ENCODE results near the gene MAGEF1.
A peak's percentile ranks its signal among the peaks of the same experiment; 100 is the strongest.

The MAGEF1 gene, protein sequence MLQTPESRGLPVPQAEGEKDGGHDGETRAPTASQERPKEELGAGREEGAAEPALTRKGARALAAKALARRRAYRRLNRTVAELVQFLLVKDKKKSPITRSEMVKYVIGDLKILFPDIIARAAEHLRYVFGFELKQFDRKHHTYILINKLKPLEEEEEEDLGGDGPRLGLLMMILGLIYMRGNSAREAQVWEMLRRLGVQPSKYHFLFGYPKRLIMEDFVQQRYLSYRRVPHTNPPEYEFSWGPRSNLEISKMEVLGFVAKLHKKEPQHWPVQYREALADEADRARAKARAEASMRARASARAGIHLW

DNA sequence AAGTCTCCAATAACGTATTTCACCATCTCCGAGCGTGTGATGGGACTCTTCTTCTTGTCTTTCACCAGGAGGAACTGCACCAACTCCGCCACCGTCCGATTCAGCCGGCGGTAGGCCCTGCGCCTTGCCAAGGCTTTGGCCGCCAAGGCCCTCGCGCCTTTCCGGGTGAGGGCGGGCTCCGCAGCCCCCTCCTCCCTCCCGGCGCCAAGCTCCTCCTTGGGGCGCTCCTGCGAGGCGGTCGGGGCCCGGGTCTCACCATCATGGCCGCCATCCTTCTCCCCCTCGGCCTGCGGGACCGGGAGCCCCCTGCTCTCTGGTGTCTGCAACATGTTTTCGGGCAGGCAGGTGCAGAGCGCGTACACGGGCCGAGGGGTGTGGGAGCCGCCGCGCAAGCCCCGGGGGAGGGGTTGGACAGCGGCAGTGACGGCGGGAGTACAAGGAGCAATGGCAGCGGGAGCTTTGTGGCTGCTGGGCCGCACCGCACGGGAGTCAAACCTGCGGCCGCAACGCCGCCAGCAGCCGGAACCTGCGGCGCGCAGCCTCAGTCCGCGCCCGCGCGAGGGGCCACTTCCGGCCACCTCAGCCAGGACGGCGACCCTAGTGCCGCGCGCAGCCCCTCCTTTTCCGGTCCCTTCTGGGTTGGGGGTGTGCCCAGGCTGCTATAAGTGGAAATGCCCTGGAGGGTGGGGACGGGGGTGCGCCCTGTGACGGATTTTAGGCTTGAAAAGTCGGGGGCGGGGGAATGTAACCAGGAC lies at the start of gene MAGEF1:
TSS of gene MAGEF1 (minus strand) at position 572 of the 755 bp plus-strand sequence. CDS start at position 329, 243 bp downstream.
- peak within 1 kb of the TSS; percentile 61 to 87 (median 72) for H3K4me3 ChIP-seq
- peak within 1 kb of the TSS; percentile 60 to 97 (median 90) for H3K27ac ChIP-seq

DNA sequence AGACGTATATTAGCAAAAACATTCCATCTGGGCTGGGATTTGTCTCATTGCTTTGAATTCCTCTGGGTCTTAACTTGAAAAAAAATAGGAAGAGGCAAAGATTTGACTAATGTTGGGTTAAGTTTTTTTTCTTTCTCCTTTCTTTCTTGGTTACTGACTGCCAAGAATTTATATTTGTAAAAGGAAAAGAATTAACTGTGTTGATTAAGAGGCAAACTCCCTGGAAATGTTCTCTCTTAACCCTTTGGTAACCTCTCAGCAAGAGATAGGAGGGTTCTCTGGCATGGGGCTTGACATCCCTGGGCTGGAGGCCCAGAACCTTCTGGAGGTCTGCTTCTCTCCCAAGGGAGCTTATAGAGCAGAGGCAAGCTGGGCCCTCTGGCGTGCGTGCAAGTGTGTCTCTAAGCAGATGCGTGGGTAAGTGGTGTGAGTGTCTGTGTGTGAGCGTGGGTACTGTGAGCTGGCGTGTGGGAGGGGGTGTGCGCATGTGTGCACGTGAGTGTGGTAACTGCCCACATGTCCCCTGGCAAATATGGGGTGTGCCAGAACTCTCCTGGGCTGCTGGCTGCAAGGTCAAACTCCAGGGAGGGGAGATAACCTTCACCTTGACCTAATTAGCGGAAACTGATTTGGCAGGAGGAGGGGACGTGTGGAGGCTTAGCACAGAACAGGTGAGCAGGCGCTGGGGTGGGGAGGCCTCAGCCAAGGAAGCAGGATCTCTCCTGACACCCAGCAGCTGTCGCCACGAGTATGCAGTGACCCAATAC lies 49.4 kb upstream of the MAGEF1 start:
- no peak overlapping the region for H3K27ac ChIP-seq
- no peak overlapping the region for H3K4me3 ChIP-seq

DNA sequence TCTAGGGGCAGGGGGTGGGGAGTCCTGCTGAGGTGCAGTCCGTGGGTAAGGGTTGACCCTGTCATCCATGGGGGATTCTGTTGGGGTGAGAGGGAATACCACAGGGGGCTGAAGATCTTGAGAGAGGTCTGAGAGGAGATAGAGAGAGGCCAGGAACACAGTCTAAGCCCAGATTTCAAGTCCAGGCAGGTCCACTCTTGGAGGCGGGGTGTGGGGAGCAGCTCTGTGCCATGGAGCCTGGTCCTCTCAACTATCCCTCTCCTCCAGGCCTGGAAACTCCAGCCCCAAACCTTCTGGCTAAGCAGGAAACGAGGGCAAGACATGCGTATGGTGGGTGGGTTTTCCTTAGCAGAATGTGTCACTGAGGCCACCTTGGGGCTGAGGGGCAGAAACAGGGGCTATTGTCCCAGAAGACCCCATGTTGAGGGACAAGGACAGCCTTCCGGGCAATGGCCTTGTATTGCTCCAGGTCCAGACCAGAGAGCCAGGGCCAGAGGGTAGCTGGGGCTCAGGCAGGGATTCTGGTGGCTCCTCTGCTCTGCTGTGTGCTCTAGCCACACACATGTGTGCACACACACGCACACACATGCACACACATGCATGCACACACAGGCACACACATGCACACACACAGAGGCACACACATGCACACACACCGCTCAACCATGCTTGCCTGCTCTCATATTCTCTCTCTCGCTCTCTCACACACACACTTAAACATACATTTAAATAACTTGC lies 48.6 kb upstream of the MAGEF1 start:
- H3K27ac ChIP-seq = peak overlapping the region in 2 of 21 experiments; percentile 8 to 48
- no peak overlapping the region for H3K4me3 ChIP-seq

DNA sequence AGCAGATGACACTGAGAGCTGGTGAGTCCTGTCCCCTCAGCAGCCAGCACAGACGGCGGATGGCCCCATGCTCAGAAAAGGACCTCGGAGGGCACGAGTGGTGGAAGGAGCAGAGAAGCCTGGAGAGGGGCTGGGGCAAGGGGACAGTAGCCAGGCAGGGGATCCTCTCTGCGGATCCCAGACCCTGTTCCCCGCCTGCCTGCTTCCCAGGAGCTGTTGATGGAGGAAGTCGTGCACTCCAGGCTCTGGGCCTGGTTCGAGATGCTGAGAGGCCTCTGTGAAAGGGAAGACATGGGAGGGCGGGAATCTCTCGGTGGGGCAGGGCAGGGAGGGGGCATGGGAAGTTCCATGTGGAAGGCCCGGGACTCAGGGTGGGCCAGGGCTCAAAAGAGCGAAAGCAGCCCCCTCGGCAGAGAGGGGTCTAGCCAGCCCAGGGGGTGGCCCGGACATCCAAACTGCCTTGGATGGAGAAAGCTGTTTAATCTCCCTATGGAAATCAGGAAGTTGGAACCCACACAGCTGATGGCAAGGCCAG lies 47.9 kb upstream of the MAGEF1 start:
- H3K4me3 ChIP-seq = no peak overlapping the region
- peak overlapping the region in 1 of 21 experiments; percentile 8 for H3K27ac ChIP-seq

DNA sequence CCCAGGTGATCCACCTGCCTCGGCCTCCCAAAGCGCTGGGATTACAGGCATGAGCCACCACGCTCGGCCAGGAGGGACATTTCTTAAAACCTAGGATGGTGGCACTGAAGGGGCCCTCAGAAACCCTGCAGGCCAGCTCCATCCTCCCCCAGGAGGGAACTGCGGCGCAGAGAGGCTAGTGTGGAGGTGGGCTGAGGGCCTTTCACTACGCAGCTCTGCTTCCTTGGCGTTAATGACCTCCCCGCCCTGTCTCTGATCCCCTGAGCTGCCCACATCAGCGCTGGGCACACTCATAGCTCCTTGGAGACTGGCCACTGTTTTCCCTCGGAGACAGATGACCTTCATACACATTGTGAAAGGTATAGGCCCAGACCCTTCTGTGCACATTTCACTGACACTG lies 46.2 kb upstream of the MAGEF1 start:
- peak overlapping the region in 6 of 21 experiments; percentile 1 to 84 (median 68) for H3K27ac ChIP-seq
- no peak overlapping the region for H3K4me3 ChIP-seq

DNA sequence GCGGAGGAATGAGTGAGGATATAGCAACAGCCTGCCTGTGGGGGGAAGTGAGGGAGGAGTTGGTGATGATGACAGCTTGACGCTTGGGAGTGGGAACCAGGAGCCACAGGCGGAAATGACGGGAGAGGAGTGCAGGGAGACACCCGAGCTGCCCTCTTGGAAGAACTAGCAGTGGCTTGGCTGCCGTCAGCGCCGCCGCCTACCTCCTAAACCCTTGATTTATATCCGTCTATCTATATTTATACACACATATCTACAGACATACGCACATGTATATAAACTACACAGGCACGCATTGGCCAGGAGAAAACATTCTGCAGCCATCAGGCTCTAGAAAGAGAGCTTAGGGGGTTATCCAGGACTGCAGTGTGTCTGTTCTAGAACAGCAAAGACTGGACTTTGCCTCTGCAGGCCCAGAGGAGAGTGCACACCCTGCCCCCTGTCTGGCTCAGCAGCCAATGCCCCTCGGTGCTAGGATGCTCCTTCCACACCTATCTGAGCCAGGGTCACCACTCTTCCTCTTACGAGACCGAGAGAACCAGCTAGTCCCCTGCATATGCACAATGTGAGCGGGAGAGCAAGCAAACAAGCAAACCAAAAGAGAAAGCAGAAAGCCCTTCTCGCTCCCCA lies 45.3 kb upstream of the MAGEF1 start:
- H3K27ac ChIP-seq = peak overlapping the region in 15 of 21 experiments; percentile 8 to 84 (median 64)

DNA sequence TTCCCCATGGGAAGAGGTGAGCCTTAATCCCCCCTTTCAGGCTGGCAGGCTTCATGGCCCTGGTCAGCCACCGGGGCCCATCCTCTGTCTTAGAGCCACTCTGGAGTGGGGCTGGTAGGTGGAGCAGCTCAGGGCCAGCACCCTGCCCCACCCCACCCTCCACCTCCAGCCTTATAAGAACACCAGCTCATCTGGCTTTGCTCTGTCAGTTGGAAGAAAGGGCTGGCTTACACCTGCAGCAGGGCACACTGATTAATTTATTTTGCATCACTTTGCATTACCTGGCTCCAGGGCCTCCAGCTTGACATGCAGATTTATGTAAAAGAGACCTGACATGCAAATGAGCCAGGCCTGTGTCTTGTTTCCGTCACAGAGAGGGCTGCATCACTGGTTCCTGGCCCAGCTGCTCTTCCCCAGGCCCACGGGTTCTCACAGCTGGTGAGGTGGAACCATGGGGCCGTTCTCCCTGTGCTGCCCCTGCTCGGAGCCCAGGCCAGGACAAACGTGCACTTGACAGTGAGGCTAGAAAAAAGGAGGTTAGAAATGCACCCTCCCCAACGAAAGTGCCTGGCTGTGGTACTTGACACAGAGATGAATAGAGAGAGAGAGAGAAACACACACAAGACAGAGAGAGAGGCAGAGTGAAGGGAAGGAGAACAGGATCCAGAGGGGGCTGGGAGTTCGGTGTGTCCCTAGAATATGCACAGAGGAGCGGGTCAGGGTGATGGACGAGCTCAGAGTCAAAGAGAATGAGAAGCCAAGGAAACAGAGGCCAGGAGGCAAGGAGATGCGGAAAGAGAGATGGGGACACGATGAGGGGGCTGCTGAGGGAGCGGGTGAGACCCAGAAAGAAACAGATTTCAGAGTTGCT lies 44.5 kb upstream of the MAGEF1 start:
- Histone ChIP-seq H3K4me3 (no peak overlapping the region), H3K27ac (peak overlapping the region in 15 of 21 experiments; percentile 22 to 84 (median 64))

More for the DNA sequence above, 45.3 kb upstream of the MAGEF1 start:
- H3K4me3 ChIP-seq = no peak overlapping the region

DNA sequence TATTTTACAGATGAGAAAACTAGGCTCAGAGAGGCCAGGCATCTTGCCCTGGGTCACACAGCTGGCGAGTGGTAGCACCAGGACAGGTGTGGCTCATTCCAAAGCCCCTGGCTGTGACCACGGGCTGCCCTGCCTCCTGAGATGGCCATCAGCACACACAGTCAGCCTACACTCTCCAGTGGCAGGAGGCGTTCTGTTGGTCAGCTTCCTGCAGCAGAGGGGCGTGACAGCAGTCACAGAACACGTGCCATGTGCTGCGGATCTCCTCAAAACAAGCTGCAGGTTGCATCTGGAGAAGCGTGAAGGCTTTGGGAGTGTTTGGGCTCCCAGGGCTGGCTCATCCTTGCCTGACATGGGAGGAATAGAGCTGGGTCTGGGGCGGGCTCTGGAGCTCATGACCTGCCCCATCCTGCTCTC lies 43.5 kb upstream of the MAGEF1 start:
- H3K4me3 ChIP-seq = no peak overlapping the region
- peak overlapping the region in 5 of 21 experiments; percentile 57 to 84 (median 75) for H3K27ac ChIP-seq

DNA sequence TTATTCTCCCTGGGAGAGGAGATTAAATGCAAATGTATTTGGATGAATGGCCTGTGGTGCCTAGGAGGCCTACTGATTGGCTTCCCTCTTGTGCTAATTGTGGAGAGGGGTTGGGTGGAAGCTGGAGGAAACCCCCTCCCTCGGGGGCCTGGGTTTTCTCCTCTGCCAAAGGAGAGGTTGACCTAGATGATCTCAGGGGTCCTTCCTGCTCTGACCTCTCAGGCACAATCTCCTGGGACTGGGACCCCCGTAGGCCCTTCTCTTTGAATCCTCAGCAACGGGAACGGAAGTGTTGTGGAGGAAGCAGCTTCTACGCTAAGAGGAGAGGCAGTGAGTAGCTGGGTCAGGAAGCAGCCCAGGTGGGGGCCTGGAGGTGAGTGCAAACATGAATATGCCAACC lies 40.5 kb upstream of the MAGEF1 start:
- Histone ChIP-seq H3K4me3 (no peak overlapping the region), H3K27ac (no peak overlapping the region)

DNA sequence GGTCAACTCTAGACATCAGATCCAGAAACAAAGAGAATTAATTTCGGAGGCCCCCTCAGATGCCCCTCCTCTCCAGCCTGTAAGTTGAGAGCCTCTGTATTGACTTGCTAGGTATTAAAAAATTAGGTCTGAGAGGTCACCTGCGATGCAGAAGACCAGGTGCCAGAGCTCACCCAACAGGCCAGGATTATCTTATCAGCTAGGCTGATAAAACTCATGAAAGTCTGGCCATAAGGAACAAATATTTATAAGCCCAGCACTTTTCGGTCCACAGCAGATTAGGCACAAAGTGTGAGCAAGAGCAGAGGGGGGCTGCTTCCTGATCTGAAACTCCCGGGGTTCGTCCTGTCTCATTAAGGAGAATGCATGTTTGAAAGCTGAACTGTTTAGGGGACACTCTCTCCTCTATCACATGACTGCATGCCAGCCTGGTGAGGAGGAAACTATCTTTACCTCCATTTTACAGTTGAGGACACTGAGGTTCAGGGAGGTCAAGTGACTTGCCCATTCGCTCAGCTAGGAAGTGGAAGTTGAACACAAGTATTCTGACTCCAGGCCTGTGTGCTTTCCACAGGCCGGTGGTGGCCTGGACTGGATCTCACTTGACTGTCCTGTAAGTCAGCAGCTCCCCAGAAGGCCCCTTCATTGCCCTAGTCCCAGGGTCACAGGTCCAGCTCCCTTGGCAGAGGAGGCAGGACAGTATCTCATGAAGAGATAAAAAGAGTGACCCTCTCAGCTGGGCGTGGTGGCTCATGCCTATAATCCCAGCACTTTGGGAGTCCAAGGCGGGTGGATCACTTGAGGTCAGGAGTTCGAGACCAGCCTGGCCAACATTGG lies 39.6 kb upstream of the MAGEF1 start:
- H3K27ac ChIP-seq = no peak overlapping the region
- H3K4me3 ChIP-seq = no peak overlapping the region

DNA sequence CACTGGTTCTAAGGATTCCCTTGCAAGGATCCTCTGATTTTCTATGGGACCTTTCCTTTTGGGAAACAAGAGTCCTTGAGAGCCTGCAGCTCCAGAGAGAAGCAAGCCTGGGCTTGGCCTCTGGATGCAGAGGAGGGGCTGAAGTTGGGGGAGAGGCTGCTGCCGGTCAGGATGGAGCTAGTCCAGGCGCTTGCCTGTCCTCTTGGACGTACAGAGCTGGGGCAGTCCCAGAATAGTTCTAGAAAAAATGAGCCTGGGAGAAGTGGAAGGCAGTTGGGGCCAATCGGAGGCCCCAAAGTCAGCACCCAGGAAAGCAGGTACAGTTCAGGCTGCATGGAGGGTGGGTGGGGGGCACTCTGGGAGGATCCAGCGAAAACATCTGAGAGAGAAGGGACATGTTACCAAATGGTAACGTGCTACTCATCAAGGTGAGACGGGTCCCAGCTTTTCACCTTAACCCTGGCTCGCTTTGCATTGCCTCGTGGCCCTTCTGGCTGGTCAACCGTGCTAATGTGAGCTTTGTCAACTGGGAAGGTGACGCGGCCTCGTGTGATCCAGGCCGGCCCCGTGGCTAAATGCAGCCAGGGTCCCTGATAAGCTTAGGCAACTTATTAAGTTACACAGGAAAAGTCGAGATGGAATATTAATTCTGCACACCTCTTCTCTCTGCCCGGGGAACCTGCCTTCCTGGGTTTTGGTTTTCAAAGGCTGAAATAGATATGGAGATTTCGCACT lies 38.7 kb upstream of the MAGEF1 start:
- Histone ChIP-seq H3K4me3 (no peak overlapping the region), H3K27ac (no peak overlapping the region)

DNA sequence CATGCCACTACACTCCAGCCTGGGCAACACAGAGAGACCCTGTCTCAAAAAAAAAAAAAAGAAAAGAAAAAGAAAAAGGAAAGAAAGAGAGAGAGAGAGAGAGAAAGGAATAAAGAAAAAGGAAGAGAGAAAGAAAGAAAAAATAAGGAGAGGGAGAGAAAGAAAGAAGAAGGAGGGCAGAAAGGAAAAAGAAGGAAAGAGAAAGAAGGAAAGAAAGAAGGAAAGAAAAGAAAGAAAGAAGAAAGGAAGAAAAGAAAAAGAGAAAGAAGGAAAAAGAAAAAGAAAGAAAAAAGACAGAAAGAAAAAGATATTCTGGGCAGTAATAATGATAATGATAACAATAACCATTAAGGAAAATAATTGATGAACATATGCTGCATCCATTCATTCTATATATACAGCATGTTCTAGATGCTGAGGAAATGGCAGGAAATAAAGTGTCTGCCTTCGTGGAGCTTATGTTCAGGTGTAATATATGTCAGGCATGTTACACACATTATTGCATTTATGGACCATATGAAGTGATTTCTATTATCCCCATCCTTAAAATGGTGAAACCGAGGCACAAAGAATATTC lies 37.4 kb upstream of the MAGEF1 start:
- Histone ChIP-seq H3K27ac (peak overlapping the region in 2 of 21 experiments; percentile 72 to 80), H3K4me3 (no peak overlapping the region)

DNA sequence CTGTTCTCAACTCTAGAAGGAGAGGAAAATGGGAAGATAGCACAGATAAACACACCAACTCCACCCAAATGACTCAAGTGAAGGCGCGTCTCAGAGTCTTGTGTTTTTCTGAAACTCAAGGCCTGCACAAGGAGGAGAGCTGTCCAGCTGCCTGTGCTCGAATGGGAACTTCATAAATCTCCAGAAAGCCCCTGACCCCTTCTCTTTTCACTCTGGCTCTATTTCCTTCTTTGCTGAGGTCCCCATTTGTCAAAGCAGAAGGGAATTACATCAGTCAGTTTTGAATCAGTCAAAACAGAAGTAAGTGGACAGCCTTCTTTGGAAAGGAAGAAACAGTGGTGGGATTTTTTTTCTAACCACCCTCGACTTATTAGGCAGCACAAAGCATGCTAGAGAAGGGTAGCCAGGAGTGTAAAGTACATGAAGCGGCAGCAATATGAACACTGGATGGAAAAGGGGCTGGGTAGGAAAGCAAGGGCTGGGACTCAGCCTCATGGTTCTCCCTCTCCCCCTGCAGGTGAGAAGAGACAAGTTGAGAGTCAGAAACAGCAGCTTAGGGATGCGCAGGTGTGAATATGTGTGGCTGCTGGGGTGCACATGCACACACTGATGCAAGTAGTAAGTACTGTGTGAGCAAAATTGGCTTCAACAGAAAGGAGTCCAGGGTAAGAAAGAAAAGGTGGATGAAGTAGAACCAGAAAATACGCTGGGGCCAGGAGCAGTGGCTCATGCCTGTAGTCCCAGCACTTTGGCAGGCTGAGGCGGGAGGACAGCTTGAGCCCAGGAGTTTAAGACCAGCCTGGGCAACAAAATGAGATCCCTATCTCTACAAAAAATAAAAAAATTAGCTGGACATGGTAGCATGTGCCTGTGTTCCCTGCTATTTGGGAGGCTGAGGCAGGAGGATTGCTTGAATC lies 36.6 kb upstream of the MAGEF1 start:
- H3K27ac ChIP-seq = peak overlapping the region in 18 of 21 experiments; percentile 4 to 80 (median 56)

DNA sequence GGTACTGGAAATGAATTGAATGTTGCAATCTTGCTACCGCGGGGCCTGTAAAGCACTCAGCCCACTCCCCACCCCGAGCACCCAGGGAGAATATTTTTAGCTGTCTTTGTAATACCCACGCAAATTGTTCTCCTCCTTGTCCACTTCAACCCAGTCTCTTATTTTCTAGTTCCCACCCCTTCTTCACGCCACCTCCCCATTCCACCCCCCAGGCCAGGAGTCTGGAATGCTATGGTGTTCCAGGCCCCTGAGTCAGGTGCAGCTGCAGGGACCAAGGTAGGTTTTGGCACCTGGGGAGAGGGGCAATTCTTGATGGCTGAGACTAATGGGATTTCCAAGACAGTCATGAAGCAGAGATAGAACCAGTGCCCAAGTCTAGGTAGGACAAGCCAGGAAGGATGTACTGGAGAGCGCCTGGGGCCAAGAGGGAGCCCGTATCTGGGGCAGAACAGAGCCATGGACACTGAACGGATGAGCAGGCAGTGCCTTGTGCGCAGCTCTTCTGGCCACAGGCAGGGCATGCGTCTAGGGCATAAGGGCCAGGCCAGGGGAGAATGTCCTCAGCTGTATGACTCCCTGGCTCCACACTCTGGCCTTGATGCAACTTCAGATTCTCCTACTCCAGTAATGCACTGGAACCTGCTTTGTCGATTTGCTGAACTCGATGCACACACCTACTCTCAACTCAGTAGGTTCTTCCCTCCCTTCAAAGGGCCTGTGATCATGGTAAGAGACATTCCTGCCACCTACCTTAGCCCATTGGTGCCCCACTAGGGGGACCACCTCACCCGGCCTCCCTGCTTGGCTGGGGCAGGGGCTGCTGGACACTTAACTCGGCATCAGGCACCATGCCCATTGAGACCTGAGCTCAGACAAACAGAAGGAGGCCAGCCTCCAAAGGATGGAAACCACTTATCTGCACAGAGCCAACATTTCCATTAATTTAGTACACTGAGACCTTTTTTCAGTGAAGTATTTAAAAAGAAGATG lies 34.6 kb upstream of the MAGEF1 start:
- Histone ChIP-seq H3K4me3 (no peak overlapping the region), H3K27ac (peak overlapping the region in 2 of 21 experiments; percentile 6 to 75)

More for the DNA sequence above, 36.6 kb upstream of the MAGEF1 start:
- no peak overlapping the region for H3K4me3 ChIP-seq

Measured in skin epidermis (tissue), 12 donors.